Tibial nerve (tissue), 4 donors: Measurements from ENCODE around the gene TTC39A. TPM values are rescaled to one million over a fixed set of nuclear protein-coding genes. Genes with fewer than 3 reads are reported as not detected.

ENCODE experiments used
- DNase-seq, 2 donors: peaks; one replicate each; pipeline ENCODE4 v3.0.0-alpha.2; 2019; ENCODE audit warnings: low spot score in 2 of 2
- H3K27ac ChIP-seq, 4 donors: fragments of 200-600 bp; sonication (generic) in 3 of 4; one replicate each; pipeline ENCODE4 v1.5.1; 2017 to 2019; ENCODE audit warnings: mild to moderate bottlenecking in 1 of 4
- H3K27me3 ChIP-seq, 2 donors: fragments of 200-600 bp; sonication (generic) in 1 of 2; one replicate each; pipeline versions ENCODE4 v1.5.1 to v1.6.0; 2017 to 2019
- H3K36me3 ChIP-seq, 3 donors: fragments of 200-600 bp; sonication (generic); one replicate each; pipeline ENCODE4 v1.5.1; 2018 to 2019
- H3K4me1 ChIP-seq, 4 donors: fragments of 200-600 bp; sonication (generic) in 3 of 4; one replicate each; pipeline ENCODE4 v1.5.1; 2017 to 2019
- H3K4me3 ChIP-seq, 4 donors: fragments of 200-600 bp; sonication (generic) in 3 of 4; one replicate each; pipeline ENCODE4 v1.5.1; 2017 to 2019; ENCODE audit warnings: mild to moderate bottlenecking in 1 of 4, moderate library complexity in 1 of 4
- H3K9me3 ChIP-seq, 4 donors: fragments of 200-600 bp; sonication (generic) in 3 of 4; one replicate each; pipeline ENCODE4 v1.5.1; 2017 to 2019
- EP300 ChIP-seq, 2 donors: sonication (generic); formaldehyde crosslinking; IDR thresholded peaks; one replicate each; pipeline ENCODE4 v1.6.1; 2017; ENCODE audit warnings: antibody characterized with exemption in 2 of 2, mild to moderate bottlenecking in 1 of 2
- POLR2A ChIP-seq, 2 donors: fragments of 450-650 bp; IDR thresholded peaks; one replicate each; pipeline ENCODE4 v1.6.1; 2017; ENCODE audit warnings: antibody characterized with exemption in 2 of 2, mild to moderate bottlenecking in 2 of 2, moderate library complexity in 2 of 2
- WGBS, 2 donors: methylation state at CpG; one replicate each; pipeline ENCODE4 v1.1.5; 2018; 5-methylcytosine and 5-hydroxymethylcytosine counted together
- total RNA-seq, 4 donors: library from RNA; depleted of rRNA; stranded (reverse); fragments of >200 nt; gene quantifications; one replicate each; pipeline ENCODE4 v1.1.0, GENCODE V29; 2016
- TF ChIP-seq, protein P1 (sequence below), 5 experiments: fragments of 200-600 bp in 3 of 5; fragments of 450-650 bp in 2 of 5; sonication (generic) in 3 of 5; IDR thresholded peaks; one replicate each; pipeline ENCODE4 v1.5.1; 2016 to 2019; ENCODE audit warnings: antibody characterized with exemption in 5 of 5, mild to moderate bottlenecking in 3 of 5, moderate library complexity in 2 of 5

The TTC39A gene
- total RNA-seq, 4 donors from 2014 or later = 0.20 to 2.4 (median 0.84) TPM; not detected in 1

GRCh38 chr1:51305371-51305823 lies 25.0 kb downstream of the TTC39A start:
- WGBS, 2 donors = 56 to 61% methylated on average over 4 of the region's 4 CpGs
- H3K27me3 ChIP-seq = no peaks in the 10 kb centered on the region

DNA sequence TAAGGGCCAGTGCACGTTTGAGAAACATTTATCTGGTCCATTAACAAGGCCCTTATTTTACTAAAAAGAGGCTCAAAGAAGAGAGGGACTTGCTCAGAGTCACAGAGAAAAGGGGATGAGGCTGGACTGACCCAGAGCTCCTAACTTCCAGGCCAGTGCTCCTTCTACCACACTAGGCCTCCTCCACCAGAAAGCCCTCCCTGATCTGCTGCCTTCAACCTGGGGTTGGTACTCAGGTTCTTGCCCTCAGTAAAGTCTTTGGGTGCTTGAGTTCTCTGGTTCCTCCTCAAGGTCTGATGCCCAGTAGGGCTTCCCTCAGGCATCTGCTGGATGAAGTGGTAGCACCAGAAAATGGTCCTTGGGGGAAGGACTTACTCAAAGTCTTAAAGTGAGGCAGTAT lies 26.0 kb downstream of the TTC39A start:
- TF ChIP-seq EP300 (IDR thresholded peaks at IDR 0.05) = no peak
- TF ChIP-seq POLR2A (IDR thresholded peaks at IDR 0.05) = no peak
- TF ChIP-seq, protein P1, sequence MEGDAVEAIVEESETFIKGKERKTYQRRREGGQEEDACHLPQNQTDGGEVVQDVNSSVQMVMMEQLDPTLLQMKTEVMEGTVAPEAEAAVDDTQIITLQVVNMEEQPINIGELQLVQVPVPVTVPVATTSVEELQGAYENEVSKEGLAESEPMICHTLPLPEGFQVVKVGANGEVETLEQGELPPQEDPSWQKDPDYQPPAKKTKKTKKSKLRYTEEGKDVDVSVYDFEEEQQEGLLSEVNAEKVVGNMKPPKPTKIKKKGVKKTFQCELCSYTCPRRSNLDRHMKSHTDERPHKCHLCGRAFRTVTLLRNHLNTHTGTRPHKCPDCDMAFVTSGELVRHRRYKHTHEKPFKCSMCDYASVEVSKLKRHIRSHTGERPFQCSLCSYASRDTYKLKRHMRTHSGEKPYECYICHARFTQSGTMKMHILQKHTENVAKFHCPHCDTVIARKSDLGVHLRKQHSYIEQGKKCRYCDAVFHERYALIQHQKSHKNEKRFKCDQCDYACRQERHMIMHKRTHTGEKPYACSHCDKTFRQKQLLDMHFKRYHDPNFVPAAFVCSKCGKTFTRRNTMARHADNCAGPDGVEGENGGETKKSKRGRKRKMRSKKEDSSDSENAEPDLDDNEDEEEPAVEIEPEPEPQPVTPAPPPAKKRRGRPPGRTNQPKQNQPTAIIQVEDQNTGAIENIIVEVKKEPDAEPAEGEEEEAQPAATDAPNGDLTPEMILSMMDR (IDR thresholded peaks at IDR 0.05) = no peak
- 29 to 33% methylated on average over 1 of the region's 1 CpG for WGBS, 2 donors
- no peak overlapping the region for H3K4me3 ChIP-seq
- H3K27ac ChIP-seq = no peak overlapping the region
- no peak for DNase-seq
- H3K36me3 ChIP-seq = no peaks in the 10 kb centered on the region
- no peaks in the 10 kb centered on the region for H3K27me3 ChIP-seq
- no peaks in the 10 kb centered on the region for H3K9me3 ChIP-seq
- H3K4me1 ChIP-seq = peaks cover 0 to 2% (median 0%) of the 10 kb centered on the region in 4 donors

More at GRCh38 chr1:51305371-51305823, 25.0 kb downstream of the TTC39A start:
- no peak overlapping the region for H3K27ac ChIP-seq
- no peaks in the 10 kb centered on the region for H3K9me3 ChIP-seq
- DNase-seq = no peak
- peaks cover 0 to 2% (median 0%) of the 10 kb centered on the region in 4 donors for H3K4me1 ChIP-seq
- TF ChIP-seq, protein P1 (IDR thresholded peaks at IDR 0.05) = no peak
- TF ChIP-seq EP300 (IDR thresholded peaks at IDR 0.05) (no peak), POLR2A (IDR thresholded peaks at IDR 0.05) (no peak)
- H3K4me3 ChIP-seq = no peak overlapping the region
- H3K36me3 ChIP-seq = no peaks in the 10 kb centered on the region

DNA sequence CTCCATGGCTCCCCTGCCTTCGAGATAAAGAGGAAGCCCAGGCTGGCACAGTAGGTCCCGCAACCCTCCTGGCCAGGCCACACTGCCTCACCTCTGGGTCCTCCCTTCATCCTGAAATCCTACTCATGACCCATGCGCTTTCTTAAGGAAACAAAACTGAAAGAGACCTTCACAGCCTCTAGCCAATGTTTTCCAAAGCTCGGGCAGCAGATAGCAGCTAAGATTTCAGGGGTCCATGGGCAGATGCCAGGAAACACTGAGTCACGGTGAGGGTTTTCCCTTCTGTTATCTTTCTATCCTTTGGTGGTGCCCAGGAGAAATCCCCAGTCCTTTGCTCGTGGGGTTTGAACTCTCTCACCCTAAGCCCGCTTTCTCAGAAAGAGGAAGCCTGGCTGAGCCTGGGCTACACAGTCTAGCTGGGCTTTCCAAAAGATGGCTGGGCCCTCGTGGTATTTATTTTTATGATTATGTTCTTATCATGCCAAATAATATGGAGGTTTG lies 26.6 kb downstream of the TTC39A start:
- Histone ChIP-seq H3K9me3 (no peaks in the 10 kb centered on the region), H3K4me3 (no peak overlapping the region), H3K27ac (no peak overlapping the region), H3K27me3 (no peaks in the 10 kb centered on the region), H3K36me3 (no peaks in the 10 kb centered on the region), H3K4me1 (peaks cover 0 to 2% (median 0%) of the 10 kb centered on the region in 4 donors)
- TF ChIP-seq, protein P1 (IDR thresholded peaks at IDR 0.05) = no peak
- no peak for TF ChIP-seq EP300 (IDR thresholded peaks at IDR 0.05)
- DNase-seq = no peak
- 47 to 51% methylated on average over 8 of the region's 8 CpGs for WGBS, 2 donors

- TF ChIP-seq, protein P1 (IDR thresholded peaks at IDR 0.05) = no peak
- no peak for TF ChIP-seq POLR2A (IDR thresholded peaks at IDR 0.05)
- Histone ChIP-seq H3K27ac (no peak overlapping the region), H3K4me1 (peaks cover 0 to 2% (median 0%) of the 10 kb centered on the region in 4 donors), H3K4me3 (no peak overlapping the region), H3K27me3 (no peaks in the 10 kb centered on the region), H3K9me3 (no peaks in the 10 kb centered on the region), H3K36me3 (no peaks in the 10 kb centered on the region)
- DNase-seq = no peak
- WGBS, 2 donors = 66 to 80% methylated on average over 2 to 6 of the region's 6 CpGs
Observed at GRCh38 chr1:51303315-51303714, 27.0 kb downstream of the TTC39A start.

DNA sequence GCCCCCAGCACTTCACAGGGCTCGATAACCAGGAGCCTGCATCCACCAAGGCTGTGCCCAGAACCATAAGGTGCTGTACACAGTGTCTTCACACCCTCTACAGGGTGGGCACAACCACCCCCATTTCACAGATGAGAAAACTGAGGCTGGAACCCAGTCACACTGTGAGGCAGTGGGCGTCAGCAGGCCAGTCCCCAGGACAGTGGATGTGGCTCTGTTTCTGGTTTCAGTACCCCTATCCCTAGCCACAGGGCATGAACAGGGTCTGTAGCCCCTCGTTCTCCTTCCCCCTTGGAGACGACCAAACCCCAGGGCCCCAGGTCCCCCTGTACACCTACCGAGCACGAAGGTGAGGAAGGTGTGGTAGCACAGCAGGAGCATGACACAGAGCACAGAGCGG lies 27.6 kb downstream of the TTC39A start:
- Histone ChIP-seq H3K36me3 (no peaks in the 10 kb centered on the region), H3K4me3 (no peak overlapping the region), H3K9me3 (no peaks in the 10 kb centered on the region), H3K27ac (no peak overlapping the region), H3K27me3 (no peaks in the 10 kb centered on the region), H3K4me1 (peaks cover 0 to 2% (median 0%) of the 10 kb centered on the region in 4 donors)
- TF ChIP-seq POLR2A (IDR thresholded peaks at IDR 0.05) (no peak), EP300 (IDR thresholded peaks at IDR 0.05) (no peak)
- TF ChIP-seq, protein P1 (IDR thresholded peaks at IDR 0.05) = no peak
- no peak for DNase-seq
- 81 to 84% methylated on average over 7 of the region's 7 CpGs for WGBS, 2 donors
